DND-41 (cell line): Measurements from ENCODE around the gene ANKRD65.
A peak's percentile ranks its signal among the peaks of the same experiment; 100 is the strongest.

Experiments used
- EZH2 ChIP-seq: IDR thresholded peaks from 3 replicates; pipeline ENCODE4 v1.6.1; 2012; ENCODE audit warnings: borderline replicate concordance, low read depth, mild to moderate bottlenecking, moderate library complexity, low read length, inconsistent platforms; ENCODE audit not compliant: severe bottlenecking
- TF ChIP-seq, protein P1 (sequence below): IDR thresholded peaks from 2 replicates; pipeline ENCODE4 v1.5.1; 2012; ENCODE audit warnings: borderline replicate concordance, low read length, moderate library complexity, mild to moderate bottlenecking; ENCODE audit not compliant: poor library complexity, severe bottlenecking; ENCODE audit errors: extremely low read depth

DNA sequence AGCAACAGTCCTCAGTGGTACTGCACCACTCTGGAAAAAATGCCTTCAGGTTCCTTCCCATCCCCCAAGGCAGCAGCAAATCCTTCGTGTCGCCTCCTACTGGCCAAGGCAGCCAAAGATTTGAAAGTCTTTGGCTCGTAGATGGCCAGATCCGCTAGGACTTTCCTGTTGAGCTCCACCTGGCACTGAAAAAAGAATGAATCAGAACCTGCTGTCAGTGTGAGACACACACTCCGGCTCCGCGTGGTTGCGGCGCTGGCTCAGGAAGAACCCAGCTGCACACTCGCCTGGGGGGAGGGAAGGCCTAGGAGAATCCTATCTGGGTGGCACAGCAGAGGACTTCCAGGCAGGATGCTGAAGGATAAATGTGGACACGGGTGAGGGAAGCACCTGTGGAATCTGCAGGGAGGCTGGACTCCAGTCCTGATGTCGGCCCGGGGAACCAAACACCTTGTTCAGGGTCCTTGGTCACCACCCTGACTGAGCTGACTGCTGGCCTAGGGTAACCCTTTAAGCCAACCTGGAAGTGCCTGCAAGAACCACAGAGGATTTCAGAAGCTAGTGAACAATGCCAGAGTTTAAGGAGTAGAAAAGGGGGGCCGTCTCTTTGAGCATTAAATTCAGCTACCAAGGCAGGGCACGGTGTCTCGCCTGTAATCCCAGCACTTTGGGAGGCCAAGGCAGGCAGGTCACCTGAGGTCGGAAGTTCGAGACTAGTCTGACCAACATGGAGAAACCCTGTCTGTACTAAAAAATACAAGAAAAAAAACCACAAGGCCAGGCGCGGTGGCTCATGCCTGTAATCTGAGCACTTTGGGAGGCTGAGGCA lies 18.8 kb downstream of the ANKRD65 start:
- TF ChIP-seq, protein P1, sequence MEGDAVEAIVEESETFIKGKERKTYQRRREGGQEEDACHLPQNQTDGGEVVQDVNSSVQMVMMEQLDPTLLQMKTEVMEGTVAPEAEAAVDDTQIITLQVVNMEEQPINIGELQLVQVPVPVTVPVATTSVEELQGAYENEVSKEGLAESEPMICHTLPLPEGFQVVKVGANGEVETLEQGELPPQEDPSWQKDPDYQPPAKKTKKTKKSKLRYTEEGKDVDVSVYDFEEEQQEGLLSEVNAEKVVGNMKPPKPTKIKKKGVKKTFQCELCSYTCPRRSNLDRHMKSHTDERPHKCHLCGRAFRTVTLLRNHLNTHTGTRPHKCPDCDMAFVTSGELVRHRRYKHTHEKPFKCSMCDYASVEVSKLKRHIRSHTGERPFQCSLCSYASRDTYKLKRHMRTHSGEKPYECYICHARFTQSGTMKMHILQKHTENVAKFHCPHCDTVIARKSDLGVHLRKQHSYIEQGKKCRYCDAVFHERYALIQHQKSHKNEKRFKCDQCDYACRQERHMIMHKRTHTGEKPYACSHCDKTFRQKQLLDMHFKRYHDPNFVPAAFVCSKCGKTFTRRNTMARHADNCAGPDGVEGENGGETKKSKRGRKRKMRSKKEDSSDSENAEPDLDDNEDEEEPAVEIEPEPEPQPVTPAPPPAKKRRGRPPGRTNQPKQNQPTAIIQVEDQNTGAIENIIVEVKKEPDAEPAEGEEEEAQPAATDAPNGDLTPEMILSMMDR, result peak; percentile 70
- TF ChIP-seq EZH2, result no peak
